KOPT-K1 (cell line): ENCODE data around the gene GJB1.
"Not testable (repeated sequence)": the region's sequence is repeated elsewhere in the genome, so short reads cannot be mapped to it uniquely, and the experiment has no call there.

Experiments
- H3K27ac ChIP-seq: fragments of 200-600 bp; sonication (generic); 2 replicates; pipeline ENCODE4 v1.5.1; 2016; ENCODE audit warnings: antibody characterized with exemption, mild to moderate bottlenecking, low read depth, low read length; ENCODE audit not compliant: poor library complexity, severe bottlenecking
- H3K36me3 ChIP-seq: fragments of 200-600 bp; sonication (generic); 2 replicates; pipeline ENCODE4 v1.5.1; 2017; ENCODE audit warnings: antibody characterized with exemption, mild to moderate bottlenecking, low read length, moderate library complexity; ENCODE audit not compliant: insufficient read depth
- H3K9me3 ChIP-seq: fragments of 200-600 bp; sonication (generic); 2 replicates; pipeline ENCODE4 v1.5.1; 2017; ENCODE audit warnings: antibody characterized with exemption, low read length, mild to moderate bottlenecking; ENCODE audit not compliant: insufficient read depth, poor library complexity, severe bottlenecking

GJB1 gene

GRCh38 chrX:71256856-71257255, 33.8 kb downstream of the GJB1 start:
- Histone ChIP-seq H3K36me3 (no peaks in the 10 kb centered on the region), H3K9me3 (no peaks in the 10 kb centered on the region), H3K27ac (no peak overlapping the region)

DNA sequence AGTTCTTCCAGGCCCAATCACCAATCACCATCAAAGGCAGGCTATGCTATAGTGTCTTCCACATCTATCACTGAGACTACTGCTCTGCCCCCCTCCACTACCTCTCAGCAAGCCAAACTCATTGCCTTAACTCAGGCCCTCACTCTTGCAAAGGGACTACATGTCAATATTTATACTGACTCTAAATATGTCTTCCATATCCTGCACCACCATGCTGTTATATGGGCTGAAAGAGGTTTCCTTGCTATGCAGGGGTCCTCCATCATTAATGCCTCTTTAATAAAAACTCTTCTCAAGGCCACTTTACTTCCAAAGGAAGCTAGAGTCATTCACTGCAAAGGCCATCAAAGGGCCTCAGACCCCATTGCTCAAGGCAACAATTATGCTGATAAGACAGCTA, 45.6 kb downstream of the GJB1 start:
- H3K36me3 ChIP-seq, H3K9me3 ChIP-seq, H3K27ac ChIP-seq: not testable (repeated sequence)

DNA sequence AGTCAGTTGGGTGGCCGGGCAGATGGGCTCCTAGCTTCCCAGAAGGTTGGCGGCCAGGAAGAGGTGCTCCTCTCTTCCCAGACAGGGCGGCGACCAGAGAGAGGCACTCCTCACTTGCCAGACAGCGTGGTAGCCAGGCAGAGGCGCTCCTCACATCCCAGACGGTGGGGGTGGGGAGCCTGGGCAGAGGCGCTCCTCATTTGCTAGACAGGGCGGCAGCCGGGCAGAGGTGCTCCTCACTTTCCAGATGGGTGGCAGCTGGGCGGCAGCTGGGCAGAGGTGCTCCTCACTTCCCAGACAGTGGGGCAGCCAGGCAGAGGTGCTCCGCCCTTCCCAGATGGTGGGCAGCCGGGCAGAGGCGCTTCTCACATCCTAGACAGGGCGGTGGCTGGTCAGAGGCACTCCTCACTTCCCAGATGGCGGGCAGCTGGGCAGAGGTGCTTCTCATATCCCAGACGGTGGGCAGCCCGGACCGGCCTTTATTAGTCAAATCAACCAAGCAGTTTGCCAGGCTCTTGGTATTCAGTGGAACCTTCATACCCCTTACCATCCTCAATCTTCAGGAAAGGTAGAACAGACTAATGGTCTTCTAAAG, 46.9 kb downstream of the GJB1 start:
- Histone ChIP-seq H3K9me3 (no peaks in the 10 kb centered on the region), H3K27ac (no peak overlapping the region), H3K36me3 (no peaks in the 10 kb centered on the region)

- not testable (repeated sequence) for H3K9me3 ChIP-seq, H3K27ac ChIP-seq, H3K36me3 ChIP-seq
Measured at GRCh38 chrX:71272313-71272712, 49.3 kb downstream of the GJB1 start.
